Keratinocyte (primary cell): ENCODE measurements around the gene GRK4. TPM values are rescaled to one million over a fixed set of nuclear protein-coding genes. Genes with fewer than 3 reads are reported as not detected.

Experiments
- DNase-seq: peaks from one replicate; pipeline ENCODE4 v3.0.0-alpha.2; 2011; ENCODE audit warnings: low read depth, missing footprints, low spot score
- FAIRE-seq: peaks from 2 replicates; lab custom pipeline; 2011; peaks lifted over from hg19 to GRCh38; lab: Jason Lieb, UNC
- H2AFZ ChIP-seq: 2 replicates; pipeline ENCODE4 v1.6.0; 2012; ENCODE audit warnings: low read length, control low read depth, inconsistent platforms; ENCODE audit not compliant: control insufficient read depth
- H3K27ac ChIP-seq: 2 replicates; pipeline ENCODE4 v1.5.1; 2011; ENCODE audit warnings: low read length; ENCODE audit not compliant: control insufficient read depth, insufficient read depth
- H3K27me3 ChIP-seq: 3 replicates; pipeline ENCODE4 v1.6.0; 2011; ENCODE audit warnings: low read length; ENCODE audit not compliant: control insufficient read depth, insufficient read depth; ENCODE audit errors: extremely low read depth
- H3K36me3 ChIP-seq, 2 experiments: 2 replicates in 1 of 2; 3 replicates in 1 of 2; pipeline ENCODE4 v1.5.1; 2011; ENCODE audit warnings: low read length in 2 of 2, mild to moderate bottlenecking in 1 of 2; ENCODE audit not compliant: control insufficient read depth in 2 of 2, insufficient read depth in 2 of 2; ENCODE audit errors: extremely low read depth in 1 of 2
- H3K4me1 ChIP-seq: 3 replicates; pipeline ENCODE4 v1.5.1; 2011; ENCODE audit warnings: low read length; ENCODE audit not compliant: control insufficient read depth, insufficient read depth; ENCODE audit errors: extremely low read depth
- H3K4me2 ChIP-seq: 3 replicates; pipeline ENCODE4 v1.6.0; 2011; ENCODE audit warnings: low read depth, low read length; ENCODE audit not compliant: control insufficient read depth, insufficient read depth; ENCODE audit errors: extremely low read depth
- H3K4me3 ChIP-seq, 3 experiments: fragments of 200-600 bp in 1 of 3; sonication (generic) in 1 of 3; 2 replicates in 2 of 3; 3 replicates in 1 of 3; pipeline ENCODE4 v1.5.1; 2011 to 2016; ENCODE audit warnings: low read length in 3 of 3, mild to moderate bottlenecking in 3 of 3, control low read depth in 2 of 3, inconsistent platforms in 1 of 3, low read depth in 1 of 3, mixed read lengths in 1 of 3, mixed run types in 1 of 3, moderate library complexity in 1 of 3; ENCODE audit not compliant: control insufficient read depth in 2 of 3, insufficient read depth in 2 of 3; ENCODE audit errors: extremely low read depth in 1 of 3
- H3K79me2 ChIP-seq: 2 replicates; pipeline ENCODE4 v1.6.0; 2012; ENCODE audit warnings: low read length; ENCODE audit not compliant: control insufficient read depth, insufficient read depth
- H3K9ac ChIP-seq: 3 replicates; pipeline ENCODE4 v1.6.0; 2011; ENCODE audit warnings: low read length; ENCODE audit not compliant: control insufficient read depth, insufficient read depth; ENCODE audit errors: extremely low read depth
- H3K9me1 ChIP-seq: 3 replicates; pipeline ENCODE4 v1.6.0; 2011; ENCODE audit warnings: low read length; ENCODE audit not compliant: control insufficient read depth, insufficient read depth; ENCODE audit errors: extremely low read depth
- H3K9me3 ChIP-seq: 2 replicates; pipeline ENCODE4 v1.5.1; 2012; ENCODE audit warnings: low read depth, low read length; ENCODE audit not compliant: control insufficient read depth
- H4K20me1 ChIP-seq: 3 replicates; pipeline ENCODE4 v1.6.0; 2011; ENCODE audit warnings: low read length; ENCODE audit not compliant: control insufficient read depth, insufficient read depth; ENCODE audit errors: extremely low read depth
- EZH2 ChIP-seq: IDR thresholded peaks from one replicate; pipeline ENCODE4 v1.6.1; 2012; ENCODE audit warnings: inconsistent platforms, mild to moderate bottlenecking, low read length, moderate library complexity
- dilution Hi-C: fragments of 300-500 bp; cut with MboI; formaldehyde crosslinking; loops from one replicate; pipeline ENCODE4 v1.7.0; 2020; ENCODE audit warnings: low sequenced_read_pairs; ENCODE audit not compliant: extremely low pct_ligation_motif_present
- polyA plus RNA-seq, 5 experiments: library from polyadenylated mRNA; depleted of rRNA in 3 of 5; stranded (reverse) in 3 of 5; stranded (forward) in 1 of 5; unstranded in 1 of 5; fragments of >200 nt; gene quantifications; 1 replicate in 1 of 5; 2 replicates in 3 of 5; 3 replicates in 1 of 5; pipeline versions ENCODE4 v1.2.1 to v1.2.3, GENCODE V29; 2011 to 2012; ENCODE audit warnings: missing spikeins in 2 of 5, low read depth in 1 of 5, low replicate concordance in 1 of 5
- TF ChIP-seq, protein P1 (sequence below), 3 experiments: IDR thresholded peaks in 1 of 3; conservative IDR thresholded peaks in 1 of 3; optimal IDR thresholded peaks in 1 of 3; 2 replicates in 2 of 3; 3 replicates in 1 of 3; pipeline versions ENCODE3 to v1.5.1; 2011; ENCODE audit warnings: low read length in 3 of 3, mild to moderate bottlenecking in 3 of 3, moderate library complexity in 2 of 3, control low read depth in 1 of 3, inconsistent platforms in 1 of 3; ENCODE audit not compliant: insufficient read depth in 2 of 3; ENCODE audit errors: extremely low read depth in 1 of 3

GRK4 gene
- polyA plus RNA-seq, 1 donor (not counting 4 experiments of a cell fraction or from before 2014, with no cell fraction given), result 4.3 TPM

DNA sequence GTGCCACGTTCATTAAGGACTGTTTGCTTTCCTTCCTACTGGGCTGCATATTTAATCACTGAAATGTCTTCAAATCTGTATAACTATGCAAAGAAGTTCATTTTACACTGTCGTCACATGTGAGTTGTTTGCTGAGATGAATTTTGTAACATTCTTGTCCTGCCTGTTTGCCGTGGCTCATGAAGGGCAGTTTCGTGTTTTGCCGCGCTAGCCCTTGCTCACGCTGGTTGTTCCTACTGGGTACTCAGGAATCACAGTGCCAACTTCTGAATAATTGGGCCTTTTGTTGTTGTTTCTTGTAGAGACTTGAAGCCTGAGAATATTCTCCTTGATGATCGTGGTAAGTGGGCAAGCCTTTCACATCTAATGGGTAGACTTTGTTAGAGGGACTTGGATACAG, 58.7 kb downstream of the GRK4 start:
- no peak for FAIRE-seq
- Histone ChIP-seq H3K4me2 (no peak overlapping the region), H3K27me3 (peaks cover 4% of the 10 kb centered on the region), H3K27ac (no peak overlapping the region), H3K9ac (no peak overlapping the region), H3K79me2 (no peaks in the 10 kb centered on the region), H2AFZ (no peak overlapping the region), H3K4me3 (no peak overlapping the region), H3K9me3 (peaks cover 2% of the 10 kb centered on the region), H3K9me1 (no peaks in the 10 kb centered on the region), H3K4me1 (no peaks in the 10 kb centered on the region), H4K20me1 (no peaks in the 10 kb centered on the region), H3K36me3 (no peaks in the 10 kb centered on the region)
- DNase-seq, result no peak
- dilution Hi-C loops, result no loop called here
- TF ChIP-seq, protein P1, sequence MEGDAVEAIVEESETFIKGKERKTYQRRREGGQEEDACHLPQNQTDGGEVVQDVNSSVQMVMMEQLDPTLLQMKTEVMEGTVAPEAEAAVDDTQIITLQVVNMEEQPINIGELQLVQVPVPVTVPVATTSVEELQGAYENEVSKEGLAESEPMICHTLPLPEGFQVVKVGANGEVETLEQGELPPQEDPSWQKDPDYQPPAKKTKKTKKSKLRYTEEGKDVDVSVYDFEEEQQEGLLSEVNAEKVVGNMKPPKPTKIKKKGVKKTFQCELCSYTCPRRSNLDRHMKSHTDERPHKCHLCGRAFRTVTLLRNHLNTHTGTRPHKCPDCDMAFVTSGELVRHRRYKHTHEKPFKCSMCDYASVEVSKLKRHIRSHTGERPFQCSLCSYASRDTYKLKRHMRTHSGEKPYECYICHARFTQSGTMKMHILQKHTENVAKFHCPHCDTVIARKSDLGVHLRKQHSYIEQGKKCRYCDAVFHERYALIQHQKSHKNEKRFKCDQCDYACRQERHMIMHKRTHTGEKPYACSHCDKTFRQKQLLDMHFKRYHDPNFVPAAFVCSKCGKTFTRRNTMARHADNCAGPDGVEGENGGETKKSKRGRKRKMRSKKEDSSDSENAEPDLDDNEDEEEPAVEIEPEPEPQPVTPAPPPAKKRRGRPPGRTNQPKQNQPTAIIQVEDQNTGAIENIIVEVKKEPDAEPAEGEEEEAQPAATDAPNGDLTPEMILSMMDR (optimal IDR thresholded peaks at IDR 0.05 in 1 of 3, IDR thresholded peaks at IDR 0.05 in 1 of 3, conservative IDR thresholded peaks at IDR 0.05 in 1 of 3; ENCODE audit: extremely low read depth in 1 of 3, insufficient read depth in 2 of 3, low read length in 3 of 3), result no peak
- no peak for TF ChIP-seq EZH2

DNA sequence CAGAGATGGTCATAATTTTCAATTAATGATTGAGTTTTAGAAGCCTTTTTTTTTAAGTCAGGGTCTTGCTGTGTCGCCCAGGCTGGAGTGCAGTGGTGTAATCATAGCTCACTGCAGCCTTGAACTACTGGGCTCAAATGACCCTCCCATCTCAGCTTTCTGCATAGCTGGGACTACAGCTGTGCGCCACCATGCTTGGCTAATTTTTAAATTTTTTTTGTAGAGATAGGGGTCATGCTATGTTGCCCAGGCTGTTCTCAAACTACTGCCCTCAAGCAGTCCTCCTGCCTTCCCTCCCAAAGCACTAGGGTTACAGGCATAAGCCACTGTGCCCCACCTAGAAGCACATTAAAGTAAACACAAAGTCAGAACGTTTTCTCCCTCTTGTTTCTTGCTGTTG, 59.3 kb downstream of the GRK4 start:
- no peak for FAIRE-seq
- Histone ChIP-seq H4K20me1 (no peaks in the 10 kb centered on the region), H3K79me2 (no peaks in the 10 kb centered on the region), H3K27me3 (peaks cover 4% of the 10 kb centered on the region), H3K4me3 (no peak overlapping the region), H2AFZ (no peak overlapping the region), H3K27ac (no peak overlapping the region), H3K4me2 (no peak overlapping the region), H3K9me3 (peaks cover 2% of the 10 kb centered on the region), H3K4me1 (no peaks in the 10 kb centered on the region), H3K9ac (no peak overlapping the region), H3K36me3 (no peaks in the 10 kb centered on the region), H3K9me1 (no peaks in the 10 kb centered on the region)
- DNase-seq, result no peak
- TF ChIP-seq, protein P1 (optimal IDR thresholded peaks at IDR 0.05 in 1 of 3, IDR thresholded peaks at IDR 0.05 in 1 of 3, conservative IDR thresholded peaks at IDR 0.05 in 1 of 3; ENCODE audit: extremely low read depth in 1 of 3, insufficient read depth in 2 of 3, low read length in 3 of 3), result no peak
- no peak for TF ChIP-seq EZH2
- dilution Hi-C loops, result no loop called here
